NCI-H1436 treated with DMSO at 0.1 percent for 48 hours (cell line): Measurements from ENCODE around the gene ARID2.

Experiments used
- DNase-seq: peaks from one replicate; lab custom pipeline; 2025; lab: John Stamatoyannopoulos, UW

ARID2 gene, protein sequence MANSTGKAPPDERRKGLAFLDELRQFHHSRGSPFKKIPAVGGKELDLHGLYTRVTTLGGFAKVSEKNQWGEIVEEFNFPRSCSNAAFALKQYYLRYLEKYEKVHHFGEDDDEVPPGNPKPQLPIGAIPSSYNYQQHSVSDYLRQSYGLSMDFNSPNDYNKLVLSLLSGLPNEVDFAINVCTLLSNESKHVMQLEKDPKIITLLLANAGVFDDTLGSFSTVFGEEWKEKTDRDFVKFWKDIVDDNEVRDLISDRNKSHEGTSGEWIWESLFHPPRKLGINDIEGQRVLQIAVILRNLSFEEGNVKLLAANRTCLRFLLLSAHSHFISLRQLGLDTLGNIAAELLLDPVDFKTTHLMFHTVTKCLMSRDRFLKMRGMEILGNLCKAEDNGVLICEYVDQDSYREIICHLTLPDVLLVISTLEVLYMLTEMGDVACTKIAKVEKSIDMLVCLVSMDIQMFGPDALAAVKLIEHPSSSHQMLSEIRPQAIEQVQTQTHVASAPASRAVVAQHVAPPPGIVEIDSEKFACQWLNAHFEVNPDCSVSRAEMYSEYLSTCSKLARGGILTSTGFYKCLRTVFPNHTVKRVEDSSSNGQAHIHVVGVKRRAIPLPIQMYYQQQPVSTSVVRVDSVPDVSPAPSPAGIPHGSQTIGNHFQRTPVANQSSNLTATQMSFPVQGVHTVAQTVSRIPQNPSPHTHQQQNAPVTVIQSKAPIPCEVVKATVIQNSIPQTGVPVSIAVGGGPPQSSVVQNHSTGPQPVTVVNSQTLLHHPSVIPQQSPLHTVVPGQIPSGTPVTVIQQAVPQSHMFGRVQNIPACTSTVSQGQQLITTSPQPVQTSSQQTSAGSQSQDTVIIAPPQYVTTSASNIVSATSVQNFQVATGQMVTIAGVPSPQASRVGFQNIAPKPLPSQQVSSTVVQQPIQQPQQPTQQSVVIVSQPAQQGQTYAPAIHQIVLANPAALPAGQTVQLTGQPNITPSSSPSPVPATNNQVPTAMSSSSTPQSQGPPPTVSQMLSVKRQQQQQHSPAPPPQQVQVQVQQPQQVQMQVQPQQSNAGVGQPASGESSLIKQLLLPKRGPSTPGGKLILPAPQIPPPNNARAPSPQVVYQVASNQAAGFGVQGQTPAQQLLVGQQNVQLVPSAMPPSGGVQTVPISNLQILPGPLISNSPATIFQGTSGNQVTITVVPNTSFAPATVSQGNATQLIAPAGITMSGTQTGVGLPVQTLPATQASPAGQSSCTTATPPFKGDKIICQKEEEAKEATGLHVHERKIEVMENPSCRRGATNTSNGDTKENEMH (N-terminal part only)

DNA sequence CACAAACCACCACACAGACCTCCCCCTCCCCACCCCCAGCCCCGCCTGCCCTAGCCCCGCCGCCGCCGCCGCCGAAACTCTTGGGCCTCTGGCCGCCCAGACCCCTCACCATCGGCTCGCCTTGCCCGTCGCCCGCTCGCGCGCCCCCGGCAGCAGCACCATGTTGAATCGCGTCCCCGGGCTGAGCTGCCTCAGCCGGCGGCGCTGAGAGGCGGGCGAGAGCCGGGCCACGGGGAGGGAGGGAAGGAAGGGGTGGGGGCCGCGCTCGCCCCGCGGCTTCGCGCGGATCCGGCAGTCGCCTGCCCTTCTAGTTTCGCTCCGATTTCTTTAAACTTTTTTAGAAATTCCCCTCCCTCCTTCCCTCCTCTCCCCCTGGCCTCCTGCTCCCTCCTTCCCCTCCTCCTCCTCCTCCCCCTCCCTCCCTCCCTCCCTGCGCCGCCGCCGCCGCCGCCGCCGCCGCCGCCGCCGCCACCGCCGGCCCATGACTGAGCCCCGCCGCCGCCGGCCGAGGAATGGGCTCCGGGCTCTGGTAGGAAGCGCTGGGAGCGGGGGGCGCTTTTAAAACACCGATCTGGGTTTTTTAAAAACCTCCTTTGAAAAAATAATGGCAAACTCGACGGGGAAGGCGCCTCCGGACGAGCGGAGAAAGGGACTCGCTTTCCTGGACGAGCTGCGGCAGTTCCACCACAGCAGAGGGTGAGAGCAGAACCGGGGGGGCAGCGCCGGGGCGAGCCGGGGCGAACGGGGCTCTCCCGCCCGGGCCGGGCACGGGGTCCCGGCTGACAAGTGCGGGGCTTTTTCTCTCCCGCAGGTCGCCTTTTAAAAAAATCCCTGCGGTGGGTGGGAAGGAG, at the start of gene ARID2:
Gene ARID2 (plus strand): TSS at position 474 of the 851 bp plus-strand sequence. CDS start 131 bp downstream, at position 605.
- no peak for DNase-seq

DNA sequence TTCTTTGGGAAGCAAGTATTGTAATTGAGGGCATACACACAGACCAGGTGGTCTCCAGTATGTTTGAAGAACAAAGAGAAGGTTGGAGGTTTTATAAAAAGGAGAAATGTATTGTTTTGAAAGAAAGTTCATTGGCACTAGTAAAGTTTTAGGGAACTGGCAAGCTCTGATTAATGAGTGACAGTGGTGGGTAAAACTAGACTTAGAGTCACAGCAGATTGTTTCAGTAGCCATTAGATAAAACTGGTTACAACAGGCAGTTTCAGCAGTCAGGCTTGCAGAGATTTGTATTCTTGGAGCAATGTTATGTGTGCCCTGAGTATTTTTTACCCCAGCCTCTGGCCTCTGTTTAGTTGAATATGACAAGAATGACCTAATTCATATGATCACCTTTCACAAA, 49.1 kb upstream of the ARID2 start:
- no peak for DNase-seq

DNA sequence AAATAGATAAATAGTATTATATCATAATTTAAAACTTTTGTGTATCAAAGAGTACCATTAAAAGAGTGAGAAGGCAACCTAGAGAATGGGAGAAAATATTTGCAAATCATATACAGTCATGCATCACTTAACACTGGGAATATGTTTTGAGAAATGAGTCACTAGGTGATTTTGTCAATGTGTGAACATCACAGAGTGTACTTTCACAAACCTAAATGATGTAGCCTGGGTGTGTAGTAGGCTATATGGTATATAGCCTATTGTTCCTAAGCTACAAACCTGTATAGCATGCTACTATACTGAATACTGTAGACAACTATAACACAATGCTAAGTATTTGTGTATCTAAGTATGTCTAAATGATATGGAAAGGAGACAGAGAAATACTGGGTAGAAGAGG, 48.0 kb upstream of the ARID2 start:
- DNase-seq, result no peak

DNA sequence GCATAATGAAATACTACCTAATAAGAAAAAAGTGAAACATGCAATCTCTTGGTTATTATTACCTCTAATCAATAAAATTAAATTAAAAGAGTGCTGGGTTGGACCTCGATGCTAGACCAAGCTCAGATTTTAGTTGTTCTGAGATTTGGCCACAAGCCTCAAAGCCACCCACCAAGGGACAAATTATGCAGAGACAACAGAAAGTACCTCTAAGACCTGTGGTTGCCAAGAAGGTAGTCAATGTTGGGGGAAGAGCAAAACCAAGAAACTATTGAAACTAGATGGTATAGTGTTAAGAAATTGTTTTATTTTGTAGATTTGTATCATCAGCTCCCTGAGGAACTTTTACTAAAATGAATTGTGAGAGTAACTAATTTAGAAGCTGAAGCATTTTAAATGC, 43.8 kb upstream of the ARID2 start:
- DNase-seq, result no peak

DNA sequence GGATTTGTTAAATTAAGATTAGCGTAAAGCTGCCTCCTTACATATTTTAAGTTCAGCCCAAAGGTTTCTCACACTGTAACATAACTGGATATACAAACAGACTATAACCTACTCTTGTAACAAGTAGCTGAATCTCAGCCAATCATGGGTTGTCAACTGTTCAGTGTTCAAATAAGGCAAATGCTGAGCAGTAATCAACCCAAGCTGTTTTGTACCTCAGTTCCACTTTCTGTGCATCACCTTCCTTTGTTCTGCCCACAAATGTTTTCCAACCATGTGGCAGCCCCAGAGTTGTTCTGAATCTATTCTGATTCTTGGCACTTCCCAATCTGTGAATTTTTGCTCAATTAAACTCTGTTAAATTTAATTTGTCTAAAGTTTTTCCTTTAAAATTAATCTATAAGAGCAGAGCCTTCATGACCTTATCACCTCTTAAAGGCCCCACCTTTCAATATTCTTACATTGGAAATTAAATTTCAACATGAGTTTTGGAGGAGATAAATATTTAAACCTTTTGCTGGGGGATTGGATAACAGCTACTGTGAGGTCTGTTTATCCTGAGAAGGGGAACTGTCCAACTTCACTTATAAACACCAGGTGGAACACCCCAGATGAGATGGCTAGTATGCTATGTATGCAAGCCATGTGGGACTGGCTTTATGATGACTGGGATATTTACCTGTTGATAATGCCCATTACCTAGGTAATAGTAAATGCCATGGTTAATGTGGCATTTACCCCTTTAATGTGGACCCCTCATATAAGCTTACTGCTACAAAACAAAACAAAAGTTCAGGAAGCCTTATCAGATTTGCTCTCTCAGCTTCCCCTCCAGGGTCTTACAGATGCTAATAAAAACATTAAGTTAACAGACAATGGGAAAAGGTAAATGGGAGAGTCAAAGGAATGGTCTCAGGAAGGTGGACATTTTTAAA, 42.2 kb upstream of the ARID2 start:
- no peak for DNase-seq

DNA sequence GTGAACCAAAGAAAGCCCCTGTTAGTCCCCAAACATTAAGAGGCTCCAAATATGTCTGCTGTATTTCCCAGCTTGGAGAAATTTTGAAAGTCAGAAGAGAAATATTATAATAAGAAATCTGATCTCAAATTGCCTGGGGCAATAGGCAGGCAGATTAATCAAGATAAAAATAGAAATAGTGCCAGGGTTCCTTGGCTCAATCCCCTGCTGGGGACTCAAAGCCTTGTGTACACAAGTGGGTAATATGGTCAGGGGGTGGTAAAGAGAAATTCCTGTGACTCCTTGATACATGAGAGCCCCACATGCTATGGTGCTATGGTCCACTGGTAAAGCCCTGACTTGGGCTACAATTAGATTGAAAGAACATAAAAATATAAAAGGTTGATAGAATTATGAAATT, 41.3 kb upstream of the ARID2 start:
- DNase-seq, result no peak

DNA sequence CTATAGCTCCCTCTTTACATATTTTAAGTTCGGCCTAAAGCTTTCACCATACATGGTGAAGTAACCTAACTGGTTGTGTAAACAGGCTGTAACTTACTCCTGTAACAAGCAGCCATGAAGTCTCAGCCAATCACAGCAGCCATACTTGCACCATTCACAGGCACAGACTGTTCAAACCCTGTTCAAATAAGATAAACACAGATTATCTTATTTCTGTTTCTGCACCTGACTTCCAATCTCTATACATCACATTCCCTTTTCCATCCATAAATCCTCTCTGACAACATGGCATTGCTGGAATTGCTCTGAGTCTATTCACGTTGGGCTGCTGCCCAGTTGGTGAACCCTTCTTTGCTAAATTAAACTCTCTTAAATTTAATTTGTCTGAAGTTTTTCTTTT, 34.5 kb upstream of the ARID2 start:
- DNase-seq, result no peak

DNA sequence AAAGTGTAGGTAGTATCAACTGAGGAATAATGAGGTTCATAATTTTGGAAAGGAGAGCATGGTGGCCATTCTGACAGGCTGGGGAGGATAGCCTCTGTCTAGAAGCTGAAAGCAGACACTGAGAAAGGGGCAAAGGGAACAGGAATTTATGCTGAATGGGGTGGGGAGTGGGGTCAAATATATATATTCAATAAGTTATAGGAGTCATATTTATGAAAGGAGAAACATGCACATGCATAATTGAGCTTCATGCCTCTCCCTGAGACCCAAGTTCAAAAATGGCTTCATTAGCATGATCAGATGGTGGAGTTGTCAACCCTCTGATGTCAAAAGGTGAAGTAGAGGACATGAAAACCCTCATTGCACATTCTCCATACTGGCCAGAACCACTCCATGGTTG, 33.9 kb upstream of the ARID2 start:
- DNase-seq, result no peak

DNA sequence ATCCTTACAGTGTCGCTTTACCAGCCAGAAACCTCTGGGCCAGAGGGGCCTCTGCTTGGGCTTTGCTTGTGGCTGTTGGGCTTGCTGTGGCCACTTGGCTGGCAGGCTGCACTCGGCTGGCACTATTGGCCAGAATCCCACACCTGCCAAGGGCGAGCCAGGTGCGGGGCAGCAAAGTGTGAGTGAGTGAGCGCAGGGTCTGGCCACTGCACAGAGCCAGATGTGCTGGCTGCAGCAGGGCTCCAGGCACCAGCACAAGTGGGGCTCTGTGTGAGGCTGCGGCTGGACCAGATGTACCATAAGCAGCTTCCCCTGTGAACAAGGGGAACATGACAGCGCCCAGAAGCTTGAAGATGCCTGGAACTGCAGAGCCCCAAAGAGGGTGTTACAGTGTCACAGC, 33.5 kb upstream of the ARID2 start:
- DNase-seq, result no peak

DNA sequence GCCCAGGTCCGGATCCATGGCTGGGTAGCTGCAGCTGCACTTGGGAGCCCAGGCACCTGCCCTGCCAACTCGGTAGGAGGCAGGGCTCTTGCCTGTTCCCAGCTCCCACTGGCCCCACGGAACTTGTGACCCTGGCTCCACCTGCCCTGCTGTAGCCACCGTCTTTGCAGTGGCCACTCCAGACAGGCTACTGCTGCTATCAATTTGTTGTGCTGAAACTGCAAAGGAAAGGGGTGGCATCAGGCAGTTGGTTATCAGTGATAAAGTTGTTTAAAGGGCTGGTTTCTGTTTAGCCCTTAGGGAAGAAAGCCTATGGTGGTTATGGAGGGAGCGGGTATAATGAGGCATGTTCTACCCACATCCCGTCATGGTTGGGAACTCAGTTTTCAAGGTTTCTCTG, 32.1 kb upstream of the ARID2 start:
- no peak for DNase-seq

DNA sequence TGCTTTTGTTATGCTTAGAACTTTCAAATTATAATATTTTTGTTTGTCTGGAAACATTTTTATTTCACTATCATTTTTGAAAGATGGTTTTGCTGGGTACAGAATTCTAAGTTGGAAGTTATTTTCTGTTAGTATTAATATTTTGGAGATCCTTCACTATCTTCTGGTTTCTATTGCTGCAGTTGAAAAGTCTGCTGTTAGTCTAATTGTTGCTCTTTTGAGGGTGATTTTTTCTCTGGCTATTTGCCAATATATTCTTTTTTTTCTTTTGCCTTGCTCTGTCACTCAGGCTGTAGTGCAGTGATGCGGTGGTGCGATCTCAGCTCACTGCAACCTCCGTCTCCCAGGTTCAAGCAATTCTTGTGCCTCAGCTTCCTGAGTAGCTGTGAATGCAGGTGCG, 28.2 kb upstream of the ARID2 start:
- no peak for DNase-seq

DNA sequence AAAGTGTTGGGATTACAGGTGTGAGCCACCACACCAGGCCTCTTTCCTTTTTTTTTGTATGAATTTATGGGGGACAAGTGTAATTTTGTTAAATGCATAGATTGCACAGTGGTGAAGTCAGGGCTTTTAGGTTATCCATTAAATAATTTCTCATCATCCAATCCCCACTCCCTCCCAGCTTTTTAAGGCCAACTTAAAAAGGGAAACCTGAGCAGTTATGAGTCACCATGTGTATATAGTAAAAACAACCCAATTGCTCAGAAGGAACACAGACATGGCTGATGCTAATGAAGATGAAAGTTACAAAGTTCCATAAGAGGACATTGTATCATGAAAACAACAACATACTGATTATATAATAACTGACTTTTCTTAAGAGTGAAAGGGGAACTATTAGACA, 25.6 kb upstream of the ARID2 start:
- no peak for DNase-seq

DNA sequence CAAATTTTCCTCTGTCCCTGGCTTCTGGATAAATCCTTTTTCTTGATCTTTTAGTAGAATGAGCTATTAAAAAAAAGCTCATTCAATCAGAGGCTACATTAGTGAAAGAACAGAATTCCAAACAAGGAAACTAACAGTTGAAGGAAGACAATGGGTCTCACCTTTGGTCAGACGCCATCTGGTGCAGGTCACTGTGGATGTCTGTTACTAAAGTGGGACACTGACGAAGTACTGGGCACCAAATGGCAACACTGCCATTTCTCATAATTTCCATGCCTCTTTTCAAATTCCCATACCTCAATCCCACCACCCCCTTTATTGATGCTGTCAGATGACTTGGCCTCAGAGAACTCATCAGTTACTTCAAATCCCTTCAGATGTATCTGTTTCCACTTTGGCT, 24.5 kb upstream of the ARID2 start:
- no peak for DNase-seq

DNA sequence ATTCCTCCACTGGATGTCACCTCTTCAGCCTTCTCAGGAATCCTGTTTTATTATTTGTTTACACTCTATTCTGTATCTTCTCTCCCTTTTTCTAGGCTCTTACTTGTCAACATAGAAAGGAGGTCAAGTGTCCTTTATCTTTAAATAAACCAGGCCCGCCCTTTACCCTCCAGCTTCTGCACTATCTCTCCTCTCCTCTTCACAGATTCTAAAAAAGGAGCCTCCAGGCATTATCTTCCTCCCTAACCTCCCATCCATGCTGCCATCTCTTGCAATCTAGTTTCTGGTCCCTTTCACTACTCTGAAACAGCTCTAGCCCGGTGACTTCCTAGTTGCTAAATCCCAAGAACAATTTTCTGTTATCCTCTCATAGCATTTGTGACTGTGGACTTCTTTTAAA, 24.1 kb upstream of the ARID2 start:
- DNase-seq, result no peak

DNA sequence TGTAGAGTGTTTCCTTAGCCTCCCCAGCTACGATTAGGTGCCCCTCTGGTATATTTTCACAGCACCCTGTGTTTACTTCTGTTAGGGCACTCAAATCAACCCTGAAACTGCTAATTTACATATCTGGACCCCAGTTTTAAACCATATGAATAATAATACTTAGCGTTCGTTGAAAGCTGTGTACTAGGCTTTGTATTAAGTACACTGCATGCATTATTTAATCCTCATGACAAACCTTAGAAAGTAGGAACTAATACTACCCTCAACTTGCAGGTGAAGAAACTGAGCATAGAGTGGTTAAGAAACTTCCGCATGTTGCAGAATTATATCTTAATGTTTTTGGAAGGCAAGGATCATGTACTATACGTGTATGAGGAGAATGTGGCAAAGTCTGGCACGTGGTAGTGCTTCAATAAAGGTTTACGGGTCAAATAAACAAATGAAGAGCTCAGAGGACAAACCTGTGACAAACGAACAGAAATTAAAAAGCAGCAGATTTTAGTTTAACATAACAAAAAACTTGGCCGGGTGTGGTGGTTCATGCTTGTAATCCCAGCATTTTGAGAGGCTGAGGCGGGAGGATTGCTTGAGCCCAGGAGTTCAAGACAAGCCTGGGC, 22.2 kb upstream of the ARID2 start:
- no peak for DNase-seq

DNA sequence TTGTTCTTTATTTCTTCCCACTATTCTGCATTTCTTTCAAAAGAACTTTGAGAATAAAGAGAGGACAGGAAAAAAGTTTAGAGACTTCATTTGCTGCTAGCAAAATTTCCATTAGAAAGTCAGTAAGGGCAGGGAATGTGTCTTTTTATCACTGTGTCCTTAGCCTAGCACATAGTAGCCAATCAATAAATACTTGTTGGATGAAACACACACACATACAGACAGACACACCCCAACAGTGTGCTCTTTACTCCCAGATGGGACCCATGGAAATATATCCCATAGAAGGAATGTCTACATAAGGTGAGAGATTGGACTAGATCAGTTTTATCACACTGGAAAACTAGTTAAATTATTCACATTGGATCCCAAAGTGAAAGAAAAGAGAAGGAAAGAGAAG, 21.1 kb upstream of the ARID2 start:
- DNase-seq, result no peak

DNA sequence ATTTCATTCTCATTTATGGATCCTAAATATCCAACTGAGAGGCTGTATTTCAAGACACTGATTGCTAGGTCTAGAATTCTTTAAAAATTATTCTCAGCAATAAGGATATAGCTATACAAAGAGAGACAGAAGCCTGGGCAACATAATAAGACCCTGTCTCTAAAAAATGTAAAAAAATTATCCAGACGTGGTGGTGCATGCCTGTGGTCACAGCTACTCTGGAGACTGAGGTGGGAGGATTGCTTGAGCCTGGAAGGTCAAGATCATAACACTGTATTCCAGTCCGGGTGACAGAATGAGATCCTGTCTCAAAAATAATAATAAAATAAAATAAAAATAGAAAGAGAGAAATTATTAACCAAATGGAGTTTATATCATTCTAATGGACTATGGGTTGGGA, 20.6 kb upstream of the ARID2 start:
- DNase-seq, result no peak

DNA sequence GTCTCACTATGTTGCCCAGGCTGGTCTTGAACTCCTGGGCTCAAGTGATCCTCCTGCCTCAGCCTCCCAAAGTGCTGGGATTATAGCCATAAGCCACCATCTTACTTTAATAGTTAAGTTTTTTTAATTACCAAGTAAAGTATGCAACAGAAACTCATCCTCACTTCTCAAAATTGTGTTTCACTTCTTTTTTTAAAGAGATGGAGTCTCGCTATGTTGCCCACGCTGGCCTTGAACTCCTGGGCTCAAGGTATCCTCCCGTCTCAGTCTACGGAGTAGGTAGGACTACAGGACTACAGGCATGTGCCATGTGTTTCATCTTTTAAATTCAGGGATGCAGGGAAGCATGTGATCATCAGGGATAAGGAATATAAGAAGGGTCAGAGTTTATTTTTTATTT, 17.2 kb upstream of the ARID2 start:
- DNase-seq, result no peak

DNA sequence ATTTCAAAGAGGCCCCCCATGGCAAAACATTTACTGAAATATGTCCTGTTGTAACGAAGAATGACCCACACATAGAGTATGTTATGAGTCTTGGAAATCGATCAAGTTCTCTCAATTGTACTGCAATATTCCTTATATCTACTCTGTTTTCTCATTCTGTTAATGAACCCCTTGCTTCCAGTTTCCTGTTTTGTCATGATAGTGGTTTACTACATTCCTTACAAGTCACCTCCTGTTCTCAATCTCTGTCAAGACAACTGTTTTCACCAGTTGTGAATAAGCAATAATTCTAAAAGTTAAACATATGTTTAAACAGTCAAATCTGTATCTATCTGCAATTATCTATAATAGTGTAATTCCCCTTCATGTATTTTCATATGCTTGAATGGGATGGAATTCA, 16.4 kb upstream of the ARID2 start:
- no peak for DNase-seq

DNA sequence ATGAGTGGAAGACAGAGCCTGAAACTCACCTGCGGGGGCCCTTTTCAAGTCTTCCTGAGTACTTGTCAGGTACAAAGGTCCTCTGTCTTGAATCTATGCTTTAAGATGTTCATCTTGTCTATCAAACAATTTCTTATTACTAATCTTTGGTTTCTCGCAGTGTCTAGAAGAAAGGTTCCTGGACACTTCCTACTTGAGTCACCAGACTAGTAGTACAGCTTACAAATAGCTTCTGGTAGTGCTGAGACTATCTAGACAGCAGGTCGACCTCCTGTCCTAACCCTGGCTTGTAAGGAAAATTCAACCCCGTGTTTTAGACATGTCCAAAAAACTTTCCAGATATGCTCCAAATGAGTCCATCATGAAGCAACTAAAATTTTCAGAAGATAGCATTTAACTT, 11.2 kb upstream of the ARID2 start:
- DNase-seq, result no peak
